ENCODE results near the gene RPS2. TPM values are rescaled to one million over a fixed set of nuclear protein-coding genes. Genes with fewer than 3 reads are reported as not detected.

Gene RPS2
- total RNA-seq, 1 donor from 2014 or later, result 2,286 TPM

DNA sequence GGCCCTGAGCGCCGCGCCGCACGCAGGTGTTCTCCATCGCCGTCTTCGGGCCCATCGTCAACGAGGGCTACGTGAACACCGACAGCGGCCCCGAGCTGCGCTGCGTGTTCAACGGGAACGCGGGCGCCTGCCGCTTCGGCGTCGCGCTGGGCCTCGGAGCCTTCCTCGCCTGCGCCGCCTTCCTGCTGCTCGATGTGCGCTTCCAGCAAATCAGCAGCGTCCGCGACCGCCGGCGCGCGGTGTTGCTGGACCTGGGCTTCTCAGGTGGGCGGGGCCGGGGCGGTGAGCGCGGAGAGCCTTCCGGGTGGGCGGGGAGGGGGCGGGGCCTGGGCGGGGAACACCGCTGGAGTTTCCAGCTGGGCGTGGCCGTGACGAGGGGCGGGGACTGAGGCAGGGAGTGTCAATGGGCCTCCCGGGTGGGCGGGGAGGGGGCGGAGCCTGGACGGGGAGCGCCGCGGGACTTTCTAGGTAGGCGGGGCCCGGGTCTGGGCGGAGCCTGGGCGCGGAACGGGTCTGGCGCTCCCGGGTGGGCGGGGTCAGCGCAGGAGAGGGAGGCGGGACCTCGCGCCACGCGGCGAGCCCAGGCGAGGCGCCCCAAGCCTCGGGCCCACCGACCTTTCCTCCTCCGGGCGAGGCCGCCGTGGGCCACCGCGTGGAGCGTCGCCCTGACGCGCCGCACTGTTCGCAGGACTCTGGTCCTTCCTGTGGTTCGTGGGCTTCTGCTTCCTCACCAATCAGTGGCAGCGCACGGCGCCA, 27.5 kb upstream of the RPS2 start:
- Mint-ChIP-seq H3K27ac (ENCODE audit: unreplicated experiment) (no peak overlapping the region), H3K4me3 (ENCODE audit: unreplicated experiment) (peak overlapping the region; percentile 50), H3K4me1 (ENCODE audit: unreplicated experiment) (peaks cover 6% of the 10 kb centered on the region), H3K9me3 (ENCODE audit: unreplicated experiment) (no peaks in the 10 kb centered on the region), H3K27me3 (ENCODE audit: unreplicated experiment) (peaks cover 10% of the 10 kb centered on the region), H3K36me3 (ENCODE audit: unreplicated experiment) (peaks cover 3% of the 10 kb centered on the region)
- TF ChIP-seq CTCF (IDR thresholded peaks at IDR 0.05), result no peak
- DNase-seq (ENCODE audit: extremely low spot score, unreplicated experiment), result peak; percentile 95

DNA sequence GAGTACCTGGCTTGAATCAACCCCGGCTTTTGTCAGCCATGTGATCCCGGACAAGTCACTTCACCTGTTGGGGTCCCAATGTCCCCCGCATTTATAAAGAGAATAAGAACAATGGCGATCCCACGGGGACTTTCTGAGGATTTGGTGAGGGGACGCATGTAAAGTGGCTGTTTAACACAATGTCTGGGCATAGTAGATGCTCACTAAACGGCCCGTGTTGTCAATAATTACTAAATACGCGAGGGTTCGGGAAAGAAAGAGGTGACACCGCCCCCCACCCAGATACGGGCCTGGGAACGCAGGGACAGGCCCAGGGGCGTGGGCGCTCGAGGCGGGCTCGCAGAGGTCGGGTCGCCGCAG, 26.9 kb upstream of the RPS2 start:
- peaks cover 6% of the 10 kb centered on the region for H3K4me1 Mint-ChIP-seq (ENCODE audit: unreplicated experiment)
- DNase-seq (ENCODE audit: extremely low spot score, unreplicated experiment), result no peak
- peak overlapping the region; percentile 26 for H3K4me3 Mint-ChIP-seq (ENCODE audit: unreplicated experiment)
- no peaks in the 10 kb centered on the region for H3K9me3 Mint-ChIP-seq (ENCODE audit: unreplicated experiment)
- no peak overlapping the region for H3K27ac Mint-ChIP-seq (ENCODE audit: unreplicated experiment)
- H3K36me3 Mint-ChIP-seq (ENCODE audit: unreplicated experiment), result peaks cover 8% of the 10 kb centered on the region
- peaks cover 10% of the 10 kb centered on the region for H3K27me3 Mint-ChIP-seq (ENCODE audit: unreplicated experiment)
- no peak for TF ChIP-seq CTCF (IDR thresholded peaks at IDR 0.05)

GRCh38 chr16:1991135-1991551, 26.5 kb upstream of the RPS2 start:
- Mint-ChIP-seq H3K4me1 (ENCODE audit: unreplicated experiment) (peaks cover 6% of the 10 kb centered on the region), H3K27me3 (ENCODE audit: unreplicated experiment) (peaks cover 10% of the 10 kb centered on the region), H3K27ac (ENCODE audit: unreplicated experiment) (no peak overlapping the region), H3K4me3 (ENCODE audit: unreplicated experiment) (no peak overlapping the region), H3K9me3 (ENCODE audit: unreplicated experiment) (no peaks in the 10 kb centered on the region), H3K36me3 (ENCODE audit: unreplicated experiment) (peaks cover 12% of the 10 kb centered on the region)
- no peak for DNase-seq (ENCODE audit: extremely low spot score, unreplicated experiment)
- TF ChIP-seq CTCF (IDR thresholded peaks at IDR 0.05), result no peak

- Mint-ChIP-seq H3K27ac (ENCODE audit: unreplicated experiment) (no peak overlapping the region), H3K27me3 (ENCODE audit: unreplicated experiment) (peaks cover 10% of the 10 kb centered on the region), H3K4me3 (ENCODE audit: unreplicated experiment) (peak overlapping the region; percentile 14), H3K36me3 (ENCODE audit: unreplicated experiment) (peaks cover 12% of the 10 kb centered on the region), H3K9me3 (ENCODE audit: unreplicated experiment) (no peaks in the 10 kb centered on the region), H3K4me1 (ENCODE audit: unreplicated experiment) (peaks cover 6% of the 10 kb centered on the region)
- no peak for TF ChIP-seq CTCF (IDR thresholded peaks at IDR 0.05)
- DNase-seq (ENCODE audit: extremely low spot score, unreplicated experiment), result no peak
Observed at GRCh38 chr16:1990351-1991134, 25.9 kb upstream of the RPS2 start.

- H3K27me3 Mint-ChIP-seq (ENCODE audit: unreplicated experiment), result peaks cover 10% of the 10 kb centered on the region
- no peak overlapping the region for H3K27ac Mint-ChIP-seq (ENCODE audit: unreplicated experiment)
- H3K9me3 Mint-ChIP-seq (ENCODE audit: unreplicated experiment), result no peaks in the 10 kb centered on the region
- peaks cover 9% of the 10 kb centered on the region for H3K36me3 Mint-ChIP-seq (ENCODE audit: unreplicated experiment)
- no peak overlapping the region for H3K4me3 Mint-ChIP-seq (ENCODE audit: unreplicated experiment)
- TF ChIP-seq CTCF (IDR thresholded peaks at IDR 0.05), result no peak
- DNase-seq (ENCODE audit: extremely low spot score, unreplicated experiment), result no peak
- peaks cover 9% of the 10 kb centered on the region for H3K4me1 Mint-ChIP-seq (ENCODE audit: unreplicated experiment)
Observed at GRCh38 chr16:1990101-1990350, 25.4 kb upstream of the RPS2 start.
